ENCODE data around the gene FAM120A.

GRCh38 chr9:93483497-93483896 lies 32.0 kb downstream of the FAM120A start:
- TF ChIP-seq, protein P1, sequence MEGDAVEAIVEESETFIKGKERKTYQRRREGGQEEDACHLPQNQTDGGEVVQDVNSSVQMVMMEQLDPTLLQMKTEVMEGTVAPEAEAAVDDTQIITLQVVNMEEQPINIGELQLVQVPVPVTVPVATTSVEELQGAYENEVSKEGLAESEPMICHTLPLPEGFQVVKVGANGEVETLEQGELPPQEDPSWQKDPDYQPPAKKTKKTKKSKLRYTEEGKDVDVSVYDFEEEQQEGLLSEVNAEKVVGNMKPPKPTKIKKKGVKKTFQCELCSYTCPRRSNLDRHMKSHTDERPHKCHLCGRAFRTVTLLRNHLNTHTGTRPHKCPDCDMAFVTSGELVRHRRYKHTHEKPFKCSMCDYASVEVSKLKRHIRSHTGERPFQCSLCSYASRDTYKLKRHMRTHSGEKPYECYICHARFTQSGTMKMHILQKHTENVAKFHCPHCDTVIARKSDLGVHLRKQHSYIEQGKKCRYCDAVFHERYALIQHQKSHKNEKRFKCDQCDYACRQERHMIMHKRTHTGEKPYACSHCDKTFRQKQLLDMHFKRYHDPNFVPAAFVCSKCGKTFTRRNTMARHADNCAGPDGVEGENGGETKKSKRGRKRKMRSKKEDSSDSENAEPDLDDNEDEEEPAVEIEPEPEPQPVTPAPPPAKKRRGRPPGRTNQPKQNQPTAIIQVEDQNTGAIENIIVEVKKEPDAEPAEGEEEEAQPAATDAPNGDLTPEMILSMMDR (IDR thresholded peaks at IDR 0.05), result no peak
- TF ChIP-seq EP300 (IDR thresholded peaks at IDR 0.05), result no peak
- no peak for TF ChIP-seq POLR2A (IDR thresholded peaks at IDR 0.05)
